ENCODE measurements around the gene HBG2. TPM values are rescaled to one million over a fixed set of nuclear protein-coding genes. Genes with fewer than 3 reads are reported as not detected.

The HBG2 gene
- total and polyA plus RNA-seq, 10 of the 15 experiments (the other 5 are each of a cell fraction or from before 2014, with no cell fraction given), result 1.1 to 8.3 (median 2.9) TPM; not detected in 5

DNA sequence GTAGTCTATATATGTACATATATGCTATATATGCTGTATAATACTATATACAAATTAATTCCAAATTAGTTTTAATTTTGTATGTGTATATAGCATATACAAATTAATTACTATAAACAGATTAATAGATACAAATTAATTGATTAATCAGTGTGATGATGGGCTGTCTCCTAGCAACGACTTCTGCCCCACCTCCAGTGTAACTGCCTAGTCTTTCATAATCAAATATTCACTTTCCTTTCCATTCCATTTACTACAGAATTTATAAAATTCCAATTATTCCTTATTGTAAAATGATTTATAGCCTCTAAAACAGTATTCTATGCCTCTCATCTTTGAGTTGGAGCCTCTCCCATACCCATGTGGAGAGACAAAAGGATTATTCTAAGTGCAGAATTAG, 21.3 kb downstream of the HBG2 start (continued):
- TF ChIP-seq, protein P1, sequence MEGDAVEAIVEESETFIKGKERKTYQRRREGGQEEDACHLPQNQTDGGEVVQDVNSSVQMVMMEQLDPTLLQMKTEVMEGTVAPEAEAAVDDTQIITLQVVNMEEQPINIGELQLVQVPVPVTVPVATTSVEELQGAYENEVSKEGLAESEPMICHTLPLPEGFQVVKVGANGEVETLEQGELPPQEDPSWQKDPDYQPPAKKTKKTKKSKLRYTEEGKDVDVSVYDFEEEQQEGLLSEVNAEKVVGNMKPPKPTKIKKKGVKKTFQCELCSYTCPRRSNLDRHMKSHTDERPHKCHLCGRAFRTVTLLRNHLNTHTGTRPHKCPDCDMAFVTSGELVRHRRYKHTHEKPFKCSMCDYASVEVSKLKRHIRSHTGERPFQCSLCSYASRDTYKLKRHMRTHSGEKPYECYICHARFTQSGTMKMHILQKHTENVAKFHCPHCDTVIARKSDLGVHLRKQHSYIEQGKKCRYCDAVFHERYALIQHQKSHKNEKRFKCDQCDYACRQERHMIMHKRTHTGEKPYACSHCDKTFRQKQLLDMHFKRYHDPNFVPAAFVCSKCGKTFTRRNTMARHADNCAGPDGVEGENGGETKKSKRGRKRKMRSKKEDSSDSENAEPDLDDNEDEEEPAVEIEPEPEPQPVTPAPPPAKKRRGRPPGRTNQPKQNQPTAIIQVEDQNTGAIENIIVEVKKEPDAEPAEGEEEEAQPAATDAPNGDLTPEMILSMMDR (IDR thresholded peaks at IDR 0.05 in 2 of 3, conservative IDR thresholded peaks at IDR 0.05 in 1 of 3; ENCODE audit: control insufficient read depth in 2 of 3, extremely low read depth in 1 of 3, insufficient read depth in 1 of 3, low read depth in 3 of 3, low read length in 3 of 3), result no peak
- no peak for TF ChIP-seq CBFB (IDR thresholded peaks at IDR 0.05; ENCODE audit: low read depth)
- no peak for TF ChIP-seq MTA2 (IDR thresholded peaks at IDR 0.05; ENCODE audit: low read depth)
- TF ChIP-seq SMARCA5 (IDR thresholded peaks at IDR 0.05), result no peak

DNA sequence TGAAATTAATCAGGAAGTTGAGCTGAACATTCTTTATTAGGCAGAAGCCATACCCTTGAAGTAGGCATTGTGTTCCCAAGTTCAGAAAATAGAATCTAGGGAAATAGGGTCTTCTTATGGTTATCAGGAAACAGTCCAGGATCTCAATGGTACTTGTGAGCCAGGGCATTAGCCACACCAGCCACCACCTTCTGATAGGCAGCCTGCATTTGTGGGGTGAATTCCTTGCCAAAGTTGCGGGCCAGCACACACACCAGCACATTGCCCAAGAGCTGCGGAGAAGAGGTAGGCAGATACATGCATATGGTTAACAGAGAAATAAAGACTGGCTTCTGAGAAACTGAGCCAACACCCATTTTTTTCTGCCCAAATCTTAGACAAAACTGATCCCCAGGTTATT, 21.8 kb downstream of the HBG2 start:
- no peak for TF ChIP-seq BCL11A (IDR thresholded peaks at IDR 0.05; ENCODE audit: low read depth, low read length)
- TF ChIP-seq SUPT20H (IDR thresholded peaks at IDR 0.05; ENCODE audit: borderline replicate concordance, control insufficient read depth, low read depth, low read length), result no peak
- TF ChIP-seq BACH1 (IDR thresholded peaks at IDR 0.05; ENCODE audit: borderline replicate concordance), result no peak
- no peak for TF ChIP-seq IKZF1 (conservative IDR thresholded peaks at IDR 0.05)
- TF ChIP-seq, protein P2, sequence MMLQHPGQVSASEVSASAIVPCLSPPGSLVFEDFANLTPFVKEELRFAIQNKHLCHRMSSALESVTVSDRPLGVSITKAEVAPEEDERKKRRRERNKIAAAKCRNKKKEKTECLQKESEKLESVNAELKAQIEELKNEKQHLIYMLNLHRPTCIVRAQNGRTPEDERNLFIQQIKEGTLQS (IDR thresholded peaks at IDR 0.05; ENCODE audit: borderline replicate concordance, extremely low read depth, low read depth, low read length), result no peak
- DNase-seq (ENCODE audit: low read depth, low spot score), result no peak
- FAIRE-seq, result no peak
- 59% methylated on average over 2 of the region's 2 CpGs for WGBS (ENCODE audit: insufficient coverage, insufficient replicate concordance, low lambda C conversion rate, missing lambda C conversion rate)
- no peak for ATAC-seq
- intact Hi-C loops (cut with micrococcal nuclease; ENCODE audit: unreplicated experiment) (no loop called here), in situ Hi-C loops (cut with MboI) (no loop called here)
- no peak overlapping the region for H3K27ac ChIP-seq (ENCODE audit: control insufficient read depth, insufficient read depth)
- H3K4me3 ChIP-seq, result no peak overlapping the region
- no peaks in the 10 kb centered on the region for H4K20me1 ChIP-seq (ENCODE audit: control insufficient read depth, insufficient read depth)
- ChIA-PET SMC1A (ENCODE audit: uncharacterized antibody, unreplicated experiment) (interaction anchor here (0.6 kb wide), 1 partner anchor 655 kb away, joined by 4 read pairs; no protein-coding TSS in a partner anchor), CTCF (no interaction called here), RAD21 (ENCODE audit: unreplicated experiment) (no interaction called here), POLR2A (no interaction called here)
- no TSS peak for BruUV-seq (replicated peaks)
- H2AFZ ChIP-seq (ENCODE audit: control insufficient read depth, low read depth, low read length), result no peak overlapping the region
- H3K4me2 ChIP-seq (ENCODE audit: control insufficient read depth, insufficient read depth), result no peak overlapping the region
- no peaks in the 10 kb centered on the region for H3K9me3 ChIP-seq (replicated peaks; ENCODE audit: control insufficient read depth, insufficient read depth, low read length)
- H3K79me2 ChIP-seq (ENCODE audit: control insufficient read depth, insufficient read depth, low read length), result no peaks in the 10 kb centered on the region
- no peaks in the 10 kb centered on the region for H3K36me3 ChIP-seq (ENCODE audit: control insufficient read depth in 2 of 2, insufficient read depth in 2 of 2, low read length in 1 of 2)
- H3K4me1 ChIP-seq (ENCODE audit: control insufficient read depth, insufficient read depth, low read length), result no peaks in the 10 kb centered on the region; the same call in 1 of the 2 replicates
- H3K9ac ChIP-seq (ENCODE audit: control insufficient read depth, insufficient read depth, low read length), result no peak overlapping the region
- H3K27me3 ChIP-seq (replicated peaks in 1 of 2; ENCODE audit: control insufficient read depth in 2 of 2, insufficient read depth in 2 of 2, low read length in 1 of 2), result no peaks in the 10 kb centered on the region

All from GM12878 (cell line).